HCT116 (cell line): ENCODE measurements around the gene DOK5. TPM values are rescaled to one million over a fixed set of nuclear protein-coding genes. Genes with fewer than 3 reads are reported as not detected.

Experiments
- ATAC-seq: fragments of 200-7000 bp; cut with Tn5 transposase; 2 replicates; pipeline ENCODE4 v1.9.1; 2020; ENCODE audit warnings: mild to moderate bottlenecking, moderate library complexity
- BruUV-seq: library from RNA; stranded (reverse); fragments of 400-500 nt; replicated peaks from 2 replicates; lab custom pipeline; 2021; lab: Mats Ljungman, UMichigan
- CTCF ChIA-PET: fragments of 300-600 bp; sonication (Branson Sonifier 250); formaldehyde crosslinking; loops from one replicate; lab custom pipeline; 2021; ENCODE audit warnings: antibody characterized with exemption; lab: Charles Lee
- POLR2A ChIA-PET: fragments of 300-600, 350-600 bp; sonication (Branson Sonifier 250); formaldehyde crosslinking; loops from one replicate; lab custom pipeline; 2021; ENCODE audit warnings: antibody characterized with exemption; lab: Charles Lee
- RAD21 ChIA-PET, 2 experiments: fragments of 300-600 bp; sonication (Branson Sonifier 250); formaldehyde crosslinking; loops; one replicate each; lab custom pipeline; 2023; ENCODE audit warnings: low total read pairs in 2 of 2; ENCODE audit not compliant: uncharacterized antibody in 2 of 2, unreplicated experiment in 2 of 2, low non-redundant PET in 1 of 2; lab: Charles Lee
- DNase-seq: peaks from one replicate; pipeline ENCODE4 v3.0.0-alpha.2; 2010; ENCODE audit warnings: low read depth, low spot score
- H2AFZ ChIP-seq: fragments of 200-600 bp; shearing (Covaris generic), sonication (generic); 2 replicates; pipeline ENCODE4 v1.6.1; 2017; ENCODE audit warnings: low read depth, mixed run types, mixed read lengths, antibody characterized with exemption, low read length; ENCODE audit not compliant: poor library complexity, severe bottlenecking
- H3K27ac ChIP-seq: 2 replicates; pipeline ENCODE4 v1.5.1; 2012; ENCODE audit warnings: low read depth, low read length
- H3K27me3 ChIP-seq: fragments of 200-600 bp; sonication (generic); 2 replicates; pipeline ENCODE4 v1.6.1; 2016; ENCODE audit warnings: mixed run types, low read length, mixed read lengths; ENCODE audit not compliant: insufficient read depth
- H3K36me3 ChIP-seq, 2 experiments: fragments of 200-500 bp in 1 of 2; fragments of 200-600 bp in 1 of 2; sonication (Bioruptor generic) in 1 of 2; sonication (generic) in 1 of 2; 2 replicates each; pipeline versions ENCODE4 v1.5.1 to v1.6.1; 2014 to 2016; ENCODE audit warnings: low read length in 2 of 2, inconsistent platforms in 1 of 2, mixed read lengths in 1 of 2, mixed run types in 1 of 2; ENCODE audit not compliant: insufficient read depth in 2 of 2, control insufficient read depth in 1 of 2
- H3K4me1 ChIP-seq, 2 experiments: fragments of 200-600 bp in 1 of 2; sonication (generic) in 1 of 2; 2 replicates each; pipeline versions ENCODE4 v1.5.1 to v1.6.1; 2012 to 2017; ENCODE audit warnings: low read length in 2 of 2, inconsistent platforms in 1 of 2, mild to moderate bottlenecking in 1 of 2, mixed read lengths in 1 of 2, mixed run types in 1 of 2, moderate library complexity in 1 of 2; ENCODE audit not compliant: insufficient read depth in 2 of 2, control insufficient read depth in 1 of 2
- H3K4me2 ChIP-seq: fragments of 200-600 bp; sonication (generic); 2 replicates; pipeline ENCODE4 v1.6.1; 2017; ENCODE audit warnings: mixed run types, low read length, mixed read lengths
- H3K4me3 ChIP-seq, 2 experiments: fragments of 200-600 bp in 1 of 2; sonication (generic) in 1 of 2; replicated peaks in 1 of 2; 2 replicates each; pipeline ENCODE4 v1.5.1; 2011 to 2016; ENCODE audit warnings: low read length in 2 of 2, control low read depth in 1 of 2, low read depth in 1 of 2, mild to moderate bottlenecking in 1 of 2, mixed read lengths in 1 of 2, mixed run types in 1 of 2
- H3K79me2 ChIP-seq: fragments of 200-600 bp; sonication (generic); 2 replicates; pipeline ENCODE4 v1.6.1; 2017; ENCODE audit warnings: mild to moderate bottlenecking, mixed run types, low read length, moderate library complexity, mixed read lengths; ENCODE audit not compliant: insufficient read depth
- H3K9ac ChIP-seq: fragments of 200-600 bp; sonication (generic); 2 replicates; pipeline ENCODE4 v1.6.1; 2016; ENCODE audit warnings: low read length, mixed read lengths
- H3K9me2 ChIP-seq: fragments of 200-600 bp; sonication (generic), shearing (Covaris generic); 2 replicates; pipeline ENCODE4 v1.6.1; 2017; ENCODE audit warnings: mixed run types, mild to moderate bottlenecking, moderate library complexity; ENCODE audit not compliant: insufficient read depth
- H3K9me3 ChIP-seq, 2 experiments: fragments of 200-500 bp in 1 of 2; fragments of 200-600 bp in 1 of 2; sonication (Bioruptor generic) in 1 of 2; sonication (generic) in 1 of 2; 2 replicates each; pipeline ENCODE4 v1.6.1; 2014 to 2017; ENCODE audit warnings: low read length in 2 of 2, mixed read lengths in 2 of 2, inconsistent platforms in 1 of 2, low read depth in 1 of 2, mild to moderate bottlenecking in 1 of 2, mixed run types in 1 of 2, moderate library complexity in 1 of 2; ENCODE audit not compliant: control insufficient read depth in 1 of 2, insufficient read depth in 1 of 2
- H4K20me1 ChIP-seq: fragments of 200-600 bp; sonication (generic), shearing (Covaris generic); 2 replicates; pipeline ENCODE4 v1.6.1; 2017; ENCODE audit warnings: mixed run types, mild to moderate bottlenecking, moderate library complexity; ENCODE audit not compliant: insufficient read depth
- ATF3 ChIP-seq: IDR thresholded peaks from 2 replicates; pipeline ENCODE4 v1.6.1; 2012
- CBX3 ChIP-seq: IDR thresholded peaks from 2 replicates; pipeline ENCODE4 v1.6.1; 2012; ENCODE audit warnings: low read depth
- ELF1 ChIP-seq: IDR thresholded peaks from 2 replicates; pipeline ENCODE4 v1.6.1; 2012; ENCODE audit warnings: low read depth, borderline replicate concordance
- EZH2phosphoT487 ChIP-seq: fragments of 200-600 bp; IDR thresholded peaks from 2 replicates; pipeline ENCODE4 v1.6.1; 2018; ENCODE audit warnings: antibody characterized with exemption, borderline replicate concordance
- POLR2A ChIP-seq: IDR thresholded peaks from 2 replicates; pipeline ENCODE4 v1.7.0; 2011; ENCODE audit warnings: borderline replicate concordance; ENCODE audit not compliant: insufficient read depth, insufficient read length; ENCODE audit errors: extremely low read depth
- RAD21 ChIP-seq: IDR thresholded peaks from 2 replicates; pipeline ENCODE4 v1.6.1; 2012; ENCODE audit warnings: low read depth, mild to moderate bottlenecking
- REST ChIP-seq: IDR thresholded peaks from 2 replicates; pipeline ENCODE4 v1.6.1; 2012; ENCODE audit warnings: low read depth
- SIN3A ChIP-seq: IDR thresholded peaks from 2 replicates; pipeline ENCODE4 v1.6.1; 2012; ENCODE audit warnings: low read depth
- TCF7L2 ChIP-seq: IDR thresholded peaks from 2 replicates; pipeline ENCODE4 v1.7.0; 2011; ENCODE audit warnings: borderline replicate concordance, inconsistent platforms; ENCODE audit not compliant: insufficient read depth, insufficient read length; ENCODE audit errors: extremely low read depth
- YY1 ChIP-seq: IDR thresholded peaks from 2 replicates; pipeline ENCODE4 v1.6.1; 2011; ENCODE audit warnings: low read length, low read depth, moderate library complexity, mild to moderate bottlenecking; ENCODE audit not compliant: insufficient replicate concordance; ENCODE audit errors: extremely low read depth
- ZFX ChIP-seq: fragments of 450-650 bp; IDR thresholded peaks from 2 replicates; pipeline ENCODE4 v1.6.1; 2017
- intact Hi-C: fragments of 100-400 bp; cut with micrococcal nuclease; formaldehyde crosslinking; loops from 2 replicates; pipeline ENCODE4 v1.10.0; 2022
- total RNA-seq: library from RNA; stranded (reverse); gene quantifications from one replicate; pipeline ENCODE4 v1.2.1, GENCODE V29; 2021; ENCODE audit not compliant: unreplicated experiment

DOK5 gene
- total RNA-seq, 1 experiment from 2014 or later: not detected

GRCh38 chr20:54494303-54495006, 19.1 kb downstream of the DOK5 start:
- Histone ChIP-seq H3K9me2 (no peaks in the 10 kb centered on the region), H4K20me1 (no peaks in the 10 kb centered on the region), H3K9ac (no peak overlapping the region), H3K4me1 (no peaks in the 10 kb centered on the region), H2AFZ (no peak overlapping the region), H3K9me3 (no peaks in the 10 kb centered on the region), H3K79me2 (no peaks in the 10 kb centered on the region), H3K4me3 (no peak overlapping the region), H3K36me3 (no peaks in the 10 kb centered on the region)
- no TSS peak for BruUV-seq
- ChIA-PET RAD21 (no interaction called here), CTCF (no interaction called here)
- DNase-seq (no peak), ATAC-seq (no peak)
- intact Hi-C loops: no loop called here
- TF ChIP-seq YY1: no peak
- TF ChIP-seq ZFX: no peak
- TF ChIP-seq TCF7L2: no peak
- no peak for TF ChIP-seq SIN3A
- no peak for TF ChIP-seq RAD21
- no peak for TF ChIP-seq ELF1
- no peak for TF ChIP-seq ATF3
- no peak for TF ChIP-seq POLR2A
- no peak for TF ChIP-seq REST
- TF ChIP-seq EZH2phosphoT487: no peak
- no peak for TF ChIP-seq CBX3
- TF ChIP-seq, all 23 proteins: peak for 0
- Histone ChIP-seq H3K4me2 (no peak overlapping the region), H3K27ac (no peak overlapping the region), H3K27me3 (no peaks in the 10 kb centered on the region; the same call in 1 of the 2 replicates)
- POLR2A ChIA-PET: no interaction called here
